H1 (cell line): ENCODE measurements around the gene WASF1. TPM values are rescaled to one million over a fixed set of nuclear protein-coding genes. Genes with fewer than 3 reads are reported as not detected.

Experiments
- CHD7 ChIP-seq: fragments of 300-600 bp; sonication (generic); IDR thresholded peaks from 2 replicates; pipeline ENCODE4 v1.7.1; 2012; ENCODE audit warnings: low read length, moderate library complexity, mild to moderate bottlenecking, inconsistent platforms; ENCODE audit not compliant: insufficient replicate concordance
- EGR1 ChIP-seq: IDR thresholded peaks from 2 replicates; pipeline ENCODE4 v1.6.1; 2011; ENCODE audit warnings: low read depth, low read length, borderline replicate concordance
- RXRA ChIP-seq: IDR thresholded peaks from 2 replicates; pipeline ENCODE4 v1.6.1; 2011; ENCODE audit warnings: low read depth, mild to moderate bottlenecking, low read length, moderate library complexity; ENCODE audit not compliant: insufficient read depth
- SRF ChIP-seq: IDR thresholded peaks from 2 replicates; pipeline ENCODE4 v1.6.1; 2011; ENCODE audit warnings: mild to moderate bottlenecking, low read depth, low read length, moderate library complexity
- polyA plus RNA-seq, 7 experiments: library from polyadenylated mRNA; depleted of rRNA in 3 of 7; stranded (reverse) in 5 of 7; unstranded in 2 of 7; fragments of >200 nt in 5 of 7; fragments of 200-250 nt in 2 of 7; gene quantifications; 1 replicate in 5 of 7; 2 replicates in 1 of 7; 4 replicates in 1 of 7; pipeline versions ENCODE4 v1.2.1 to v1.2.3, GENCODE V29; 2011 to 2013; ENCODE audit warnings: missing spikeins in 2 of 7, mixed read lengths in 2 of 7
- total RNA-seq: library from RNA; stranded (reverse); fragmentation: NEBNext Ultra II Directional; extraction: Animal tissue kit (Norgen Biotek cat#: 25700); gene quantifications from 2 replicates; pipeline ENCODE4 v1.2.1, GENCODE V29; 2021

WASF1 gene
- total and polyA plus RNA-seq, 2 of the 8 experiments (the other 6 are each of a cell fraction or from before 2014, with no cell fraction given), result 37.6 to 39.9 TPM

GRCh38 chr6:110178626-110179405, 654 bp downstream of the WASF1 start (continued):
- TF ChIP-seq CHD7, result no peak
- TF ChIP-seq EGR1, result no peak
- no peak for TF ChIP-seq SRF
- no peak for TF ChIP-seq RXRA
